ENCODE results near the gene DNMT3A. TPM values are rescaled to one million over a fixed set of nuclear protein-coding genes. Genes with fewer than 3 reads are reported as not detected.

DNMT3A gene
- total and polyA plus RNA-seq, 2 experiments from 2014 or later, result 2.5 to 18.4 TPM

- no peak overlapping the region for H3K27ac ChIP-seq
Measured at GRCh38 chr2:25262288-25262687, 79.4 kb downstream of the DNMT3A start.

GRCh38 chr2:25259737-25260124, 82.0 kb downstream of the DNMT3A start:
- in situ Hi-C loops (cut with MboI), result no loop called here
- 84 to 85% methylated on average over 7 of the region's 7 CpGs for WGBS, 2 experiments (ENCODE audit: low coverage in 1 of 2, low lambda C conversion rate in 2 of 2, missing lambda C conversion rate in 2 of 2)
- Histone ChIP-seq H3K9me2 (ENCODE audit: insufficient read depth) (no peaks in the 10 kb centered on the region), H3K4me1 (ENCODE audit: insufficient read depth) (peaks cover 10% of the 10 kb centered on the region), H3K9ac (no peak overlapping the region), H3K27ac (no peak overlapping the region), H3K9me3 (ENCODE audit: low read depth) (no peaks in the 10 kb centered on the region), H3F3A (ENCODE audit: insufficient read depth) (no peaks in the 10 kb centered on the region), H2AFZ (no peak overlapping the region), H3K27me3 (replicated peaks; ENCODE audit: insufficient read depth) (no peaks in the 10 kb centered on the region), H3K36me3 (ENCODE audit: low read depth) (no peaks in the 10 kb centered on the region), H3K4me3 (no peak overlapping the region), H4K20me1 (ENCODE audit: insufficient read depth) (no peaks in the 10 kb centered on the region), H3K4me2 (ENCODE audit: unreplicated experiment) (no peak overlapping the region), H3K79me2 (ENCODE audit: insufficient read depth) (no peaks in the 10 kb centered on the region)
- no peak for DNase-seq
- no peak for TF ChIP-seq EZH2phosphoT487 (IDR thresholded peaks at IDR 0.05; ENCODE audit: insufficient read depth, low read depth)
- TF ChIP-seq EZH2 (IDR thresholded peaks at IDR 0.05; ENCODE audit: insufficient read depth, poor library complexity, severe bottlenecking), result no peak

More at GRCh38 chr2:25262288-25262687, 79.4 kb downstream of the DNMT3A start:
- no peak overlapping the region for H3K4me3 ChIP-seq
- H3K9me3 ChIP-seq (ENCODE audit: low read depth), result no peaks in the 10 kb centered on the region
- no peaks in the 10 kb centered on the region for H4K20me1 ChIP-seq (ENCODE audit: insufficient read depth)
- no peak overlapping the region for H3K9ac ChIP-seq
- H3K4me2 ChIP-seq (ENCODE audit: unreplicated experiment), result no peak overlapping the region
- no peaks in the 10 kb centered on the region for H3K36me3 ChIP-seq (ENCODE audit: low read depth)
- H2AFZ ChIP-seq, result no peak overlapping the region
- TF ChIP-seq EZH2phosphoT487 (IDR thresholded peaks at IDR 0.05; ENCODE audit: insufficient read depth, low read depth) (no peak), EZH2 (IDR thresholded peaks at IDR 0.05; ENCODE audit: insufficient read depth, poor library complexity, severe bottlenecking) (no peak)
- 100% methylated on average over 1 of the region's 1 CpG for WGBS, 2 experiments (ENCODE audit: low coverage in 1 of 2, low lambda C conversion rate in 2 of 2, missing lambda C conversion rate in 2 of 2)
- in situ Hi-C loops (cut with MboI), result no loop called here
- H3K79me2 ChIP-seq (ENCODE audit: insufficient read depth), result no peaks in the 10 kb centered on the region
- H3K9me2 ChIP-seq (ENCODE audit: insufficient read depth), result no peaks in the 10 kb centered on the region
- no peaks in the 10 kb centered on the region for H3F3A ChIP-seq (ENCODE audit: insufficient read depth)
- H3K27me3 ChIP-seq (replicated peaks; ENCODE audit: insufficient read depth), result no peaks in the 10 kb centered on the region
- no peak for DNase-seq
- H3K4me1 ChIP-seq (ENCODE audit: insufficient read depth), result peaks cover 12% of the 10 kb centered on the region

DNA sequence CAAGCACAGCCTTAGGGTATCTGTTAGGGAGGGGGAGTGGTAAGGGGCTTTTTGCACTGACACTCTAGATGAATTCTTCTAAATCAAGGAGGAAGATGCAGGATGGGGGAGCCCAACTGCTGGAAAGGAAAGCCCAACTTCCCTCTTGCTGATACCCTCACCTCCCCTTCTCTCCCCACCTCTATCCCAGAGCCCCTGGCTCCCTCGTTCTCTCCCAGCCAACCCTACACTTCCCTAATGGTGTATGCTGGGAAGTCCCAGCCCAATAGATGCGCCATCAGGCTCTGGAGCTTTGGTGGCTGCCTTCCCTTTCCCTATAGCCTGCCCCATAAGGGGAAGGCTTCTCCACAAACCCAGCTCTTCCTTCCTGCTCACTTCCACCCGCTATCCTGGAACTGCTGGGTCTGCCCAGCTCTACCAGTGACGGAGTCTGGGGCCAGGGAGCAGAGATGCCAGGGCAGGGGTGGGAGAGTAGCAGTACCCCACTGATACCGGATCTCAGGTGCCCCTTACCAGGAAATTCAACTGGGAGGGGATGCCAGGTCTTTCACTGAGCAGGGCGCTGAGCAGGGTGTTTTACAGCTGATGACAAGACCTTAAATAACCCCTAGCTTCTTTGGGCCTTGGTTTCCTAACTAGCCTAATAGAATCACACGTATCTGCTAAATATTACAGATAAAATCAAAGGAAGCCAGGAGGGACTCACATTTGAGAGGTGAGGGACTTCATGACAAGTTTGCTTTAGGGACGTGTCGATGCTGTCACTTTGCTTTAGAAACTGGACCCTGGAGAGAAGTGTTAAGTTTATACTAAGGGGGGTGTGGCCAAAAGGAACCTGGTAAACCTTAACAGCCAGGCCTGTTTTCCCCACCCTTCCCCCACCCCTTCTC, 82.6 kb downstream of the DNMT3A start:
- no peaks in the 10 kb centered on the region for H3F3A ChIP-seq (ENCODE audit: insufficient read depth)
- no peak overlapping the region for H2AFZ ChIP-seq
- H3K36me3 ChIP-seq (ENCODE audit: low read depth), result no peaks in the 10 kb centered on the region
- no peaks in the 10 kb centered on the region for H3K9me3 ChIP-seq (ENCODE audit: low read depth)
- 94% methylated on average over 9 of the region's 9 CpGs for WGBS, 2 experiments (ENCODE audit: low coverage in 1 of 2, low lambda C conversion rate in 2 of 2, missing lambda C conversion rate in 2 of 2)
- no peak overlapping the region for H3K9ac ChIP-seq
- H3K4me3 ChIP-seq, result no peak overlapping the region
- H3K4me1 ChIP-seq (ENCODE audit: insufficient read depth), result peaks cover 4% of the 10 kb centered on the region; the same call in 1 of the 2 replicates
- in situ Hi-C loops (cut with MboI), result no loop called here
- H3K4me2 ChIP-seq (ENCODE audit: unreplicated experiment), result no peak overlapping the region
- no peak for DNase-seq
- no peaks in the 10 kb centered on the region for H4K20me1 ChIP-seq (ENCODE audit: insufficient read depth)
- no peak overlapping the region for H3K27ac ChIP-seq
- no peaks in the 10 kb centered on the region for H3K9me2 ChIP-seq (ENCODE audit: insufficient read depth)
- no peaks in the 10 kb centered on the region for H3K79me2 ChIP-seq (ENCODE audit: insufficient read depth)
- TF ChIP-seq EZH2 (IDR thresholded peaks at IDR 0.05; ENCODE audit: insufficient read depth, poor library complexity, severe bottlenecking) (no peak), EZH2phosphoT487 (IDR thresholded peaks at IDR 0.05; ENCODE audit: insufficient read depth, low read depth) (no peak)
- no peaks in the 10 kb centered on the region for H3K27me3 ChIP-seq (replicated peaks; ENCODE audit: insufficient read depth)

GRCh38 chr2:25257931-25258846, 83.5 kb downstream of the DNMT3A start:
- Histone ChIP-seq H3K4me2 (ENCODE audit: unreplicated experiment) (no peak overlapping the region), H3K9ac (no peak overlapping the region), H3K27ac (no peak overlapping the region), H3K4me1 (ENCODE audit: insufficient read depth) (no peaks in the 10 kb centered on the region), H3K36me3 (ENCODE audit: low read depth) (no peaks in the 10 kb centered on the region), H3F3A (ENCODE audit: insufficient read depth) (no peaks in the 10 kb centered on the region), H3K27me3 (replicated peaks; ENCODE audit: insufficient read depth) (no peaks in the 10 kb centered on the region), H3K79me2 (ENCODE audit: insufficient read depth) (no peaks in the 10 kb centered on the region), H3K4me3 (no peak overlapping the region), H3K9me2 (ENCODE audit: insufficient read depth) (no peaks in the 10 kb centered on the region), H2AFZ (no peak overlapping the region), H4K20me1 (ENCODE audit: insufficient read depth) (no peaks in the 10 kb centered on the region), H3K9me3 (ENCODE audit: low read depth) (no peaks in the 10 kb centered on the region)
- TF ChIP-seq EZH2phosphoT487 (IDR thresholded peaks at IDR 0.05; ENCODE audit: insufficient read depth, low read depth), result no peak
- no peak for TF ChIP-seq EZH2 (IDR thresholded peaks at IDR 0.05; ENCODE audit: insufficient read depth, poor library complexity, severe bottlenecking)
- DNase-seq, result no peak
- WGBS, 2 experiments (ENCODE audit: low coverage in 1 of 2, low lambda C conversion rate in 2 of 2, missing lambda C conversion rate in 2 of 2), result 87 to 96% methylated on average over 8 to 9 of the region's 9 CpGs
- in situ Hi-C loops (cut with MboI), result no loop called here
